Testis (tissue), 3 donors: ENCODE measurements around the gene GATA2. TPM values are rescaled to one million over a fixed set of nuclear protein-coding genes. Genes with fewer than 3 reads are reported as not detected.

ENCODE experiments used
- DNase-seq: peaks from one replicate; pipeline ENCODE4 v3.0.0-alpha.2; 2019
- H3K27ac ChIP-seq, 2 donors: fragments of 200-600 bp; sonication (generic); one replicate each; pipeline ENCODE4 v1.5.1; 2019
- H3K27me3 ChIP-seq: fragments of 200-600 bp; sonication (generic); one replicate; pipeline ENCODE4 v1.5.1; 2019
- H3K36me3 ChIP-seq: fragments of 200-600 bp; sonication (generic); one replicate; pipeline ENCODE4 v1.5.1; 2017; ENCODE audit warnings: low read depth; ENCODE audit errors: missing control alignments
- H3K4me1 ChIP-seq: fragments of 200-600 bp; sonication (generic); one replicate; pipeline ENCODE4 v1.5.1; 2019
- H3K4me3 ChIP-seq, 2 donors: fragments of 200-600 bp; sonication (generic); one replicate each; pipeline ENCODE4 v1.5.1; 2017 to 2019
- H3K9me3 ChIP-seq: fragments of 200-600 bp; sonication (generic); one replicate; pipeline ENCODE4 v1.5.1; 2017
- POLR2A ChIP-seq: fragments of 450-650 bp; IDR thresholded peaks from one replicate; pipeline ENCODE4 v1.6.1; 2017; ENCODE audit warnings: antibody characterized with exemption, mild to moderate bottlenecking, moderate library complexity
- WGBS, 2 donors: methylation state at CpG; one replicate each; pipeline ENCODE4 v1.1.5; 2018; 5-methylcytosine and 5-hydroxymethylcytosine counted together
- intact Hi-C: fragments of 100-400 bp; cut with DNase I; formaldehyde crosslinking; loops from one replicate; pipeline ENCODE4 v1.15.1; 2023; ENCODE audit warnings: low total_unique reads
- polyA plus RNA-seq: library from polyadenylated mRNA; stranded (reverse); fragments of 350-450 nt; fragmentation: Illumina TruSeq; extraction: RNeasy Lipid Tissue Mini Kit (QIAGEN cat#74804); gene quantifications from one replicate; pipeline ENCODE4 v1.2.3, GENCODE V29; 2014; ENCODE audit warnings: low read depth, low replicate concordance; ENCODE audit not compliant: insufficient read depth
- total RNA-seq, 2 donors: library from RNA; depleted of rRNA; stranded (reverse); fragments of >200 nt; gene quantifications; one replicate each; pipeline ENCODE4 v1.2.3, GENCODE V29; 2016
- TF ChIP-seq, protein P1 (sequence below), 3 experiments: fragments of 450-650 bp in 2 of 3; fragments of 200-600 bp in 1 of 3; sonication (generic) in 1 of 3; IDR thresholded peaks; one replicate each; pipeline ENCODE4 v1.5.1; 2016 to 2019; ENCODE audit warnings: antibody characterized with exemption in 3 of 3, mild to moderate bottlenecking in 2 of 3, moderate library complexity in 1 of 3

Gene GATA2
- total and polyA plus RNA-seq, 3 donors from 2014 or later, result 6.6 to 13.5 (median 11.9) TPM

DNA sequence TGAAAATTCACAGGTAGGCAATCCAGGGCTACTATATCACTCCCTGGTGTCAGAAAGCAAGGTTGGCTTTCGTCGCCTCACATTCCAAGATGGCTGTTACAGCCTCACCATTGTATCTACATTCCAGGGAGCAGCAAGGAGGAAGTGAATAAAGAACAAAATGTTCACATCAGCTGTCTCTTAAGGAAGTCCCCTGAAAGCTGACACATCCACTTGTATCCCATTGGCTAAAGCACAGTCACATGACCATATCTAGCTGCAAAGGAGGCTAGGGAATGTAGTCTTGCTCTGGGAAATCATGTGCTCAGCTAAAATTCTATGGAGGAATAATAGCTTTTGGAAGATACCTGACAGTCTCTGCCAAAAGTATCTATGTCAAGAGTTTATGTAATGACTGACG is 12.8 kb upstream of the GATA2 start:
- DNase-seq, result no peak
- intact Hi-C loops, result no loop called here
- Histone ChIP-seq H3K4me1 (no peaks in the 10 kb centered on the region), H3K27me3 (no peaks in the 10 kb centered on the region), H3K27ac (no peak overlapping the region), H3K36me3 (no peaks in the 10 kb centered on the region), H3K9me3 (no peaks in the 10 kb centered on the region), H3K4me3 (no peak overlapping the region)
- TF ChIP-seq, protein P1, sequence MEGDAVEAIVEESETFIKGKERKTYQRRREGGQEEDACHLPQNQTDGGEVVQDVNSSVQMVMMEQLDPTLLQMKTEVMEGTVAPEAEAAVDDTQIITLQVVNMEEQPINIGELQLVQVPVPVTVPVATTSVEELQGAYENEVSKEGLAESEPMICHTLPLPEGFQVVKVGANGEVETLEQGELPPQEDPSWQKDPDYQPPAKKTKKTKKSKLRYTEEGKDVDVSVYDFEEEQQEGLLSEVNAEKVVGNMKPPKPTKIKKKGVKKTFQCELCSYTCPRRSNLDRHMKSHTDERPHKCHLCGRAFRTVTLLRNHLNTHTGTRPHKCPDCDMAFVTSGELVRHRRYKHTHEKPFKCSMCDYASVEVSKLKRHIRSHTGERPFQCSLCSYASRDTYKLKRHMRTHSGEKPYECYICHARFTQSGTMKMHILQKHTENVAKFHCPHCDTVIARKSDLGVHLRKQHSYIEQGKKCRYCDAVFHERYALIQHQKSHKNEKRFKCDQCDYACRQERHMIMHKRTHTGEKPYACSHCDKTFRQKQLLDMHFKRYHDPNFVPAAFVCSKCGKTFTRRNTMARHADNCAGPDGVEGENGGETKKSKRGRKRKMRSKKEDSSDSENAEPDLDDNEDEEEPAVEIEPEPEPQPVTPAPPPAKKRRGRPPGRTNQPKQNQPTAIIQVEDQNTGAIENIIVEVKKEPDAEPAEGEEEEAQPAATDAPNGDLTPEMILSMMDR (IDR thresholded peaks at IDR 0.05), result no peak
- TF ChIP-seq POLR2A, result no peak
- 95 to 100% methylated on average over 3 of the region's 3 CpGs for WGBS, 2 donors

DNA sequence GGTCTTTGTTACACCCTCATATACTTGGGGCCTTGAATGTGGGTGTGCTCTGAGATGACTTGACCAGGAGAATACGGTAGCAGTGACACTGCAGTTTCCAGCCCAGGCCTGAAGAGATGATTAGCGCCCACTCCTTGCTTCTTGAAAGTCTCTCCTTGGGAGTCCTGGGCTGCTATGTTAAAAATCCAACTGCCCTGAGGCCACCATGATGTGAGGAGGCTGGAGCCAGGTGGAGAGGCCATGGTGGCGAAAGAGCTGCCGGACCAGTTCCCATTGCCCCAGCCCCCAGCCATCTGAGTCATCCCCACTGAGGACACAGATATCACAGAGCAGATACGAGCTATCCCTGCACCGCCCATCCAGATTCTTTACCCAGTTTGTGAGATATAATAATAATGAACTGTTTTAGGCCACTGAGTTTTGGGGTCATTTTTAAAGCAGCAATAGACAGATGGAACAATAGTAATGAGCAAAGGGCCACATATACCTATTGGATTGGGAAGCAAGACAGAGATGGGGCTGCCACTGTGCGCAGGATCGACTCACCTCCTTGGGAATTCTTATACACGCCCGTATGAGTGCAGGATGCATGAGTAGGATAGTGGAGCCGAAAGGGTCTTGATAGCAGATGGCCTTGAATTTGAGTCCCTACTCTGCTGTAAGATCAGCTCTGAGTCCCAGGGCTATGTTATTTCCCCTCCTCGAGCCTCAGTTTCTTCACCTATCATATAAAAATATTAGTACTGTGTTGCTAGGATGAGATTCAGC is 12.1 kb upstream of the GATA2 start:
- no peak for TF ChIP-seq POLR2A
- TF ChIP-seq, protein P1 (IDR thresholded peaks at IDR 0.05), result no peak
- H3K27me3 ChIP-seq, result no peaks in the 10 kb centered on the region
- no peak for DNase-seq
- H3K27ac ChIP-seq, result no peak overlapping the region
- no peaks in the 10 kb centered on the region for H3K9me3 ChIP-seq
- intact Hi-C loops, result no loop called here
- no peak overlapping the region for H3K4me3 ChIP-seq
- no peaks in the 10 kb centered on the region for H3K36me3 ChIP-seq
- no peaks in the 10 kb centered on the region for H3K4me1 ChIP-seq
- WGBS, 2 donors, result 93 to 95% methylated on average over 11 to 12 of the region's 12 CpGs

DNA sequence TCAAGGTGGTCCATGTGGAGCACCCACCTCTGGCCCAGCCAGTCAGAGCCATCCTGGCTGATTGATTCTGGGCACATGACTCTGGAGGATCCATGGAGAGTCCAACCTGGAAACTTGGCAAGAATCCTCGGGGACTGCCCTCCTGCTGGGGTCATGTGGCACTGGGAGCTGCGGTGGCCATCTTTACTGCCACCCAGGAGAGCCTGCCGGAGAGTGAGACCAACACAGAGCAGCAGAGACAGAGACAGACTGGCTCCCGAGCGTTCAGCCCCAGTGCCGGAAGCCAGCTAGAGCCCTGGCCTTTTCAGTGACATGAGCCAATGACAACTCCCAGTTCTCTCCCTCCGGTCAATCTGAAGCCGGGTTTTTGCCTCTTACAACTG is 11.5 kb upstream of the GATA2 start:
- Histone ChIP-seq H3K27me3 (no peaks in the 10 kb centered on the region), H3K4me3 (no peak overlapping the region), H3K36me3 (no peaks in the 10 kb centered on the region), H3K9me3 (no peaks in the 10 kb centered on the region), H3K27ac (no peak overlapping the region), H3K4me1 (no peaks in the 10 kb centered on the region)
- 96 to 100% methylated on average over 1 to 8 of the region's 8 CpGs for WGBS, 2 donors
- intact Hi-C loops, result no loop called here
- no peak for TF ChIP-seq POLR2A
- TF ChIP-seq, protein P1 (IDR thresholded peaks at IDR 0.05), result no peak
- DNase-seq, result peak; percentile 7

DNA sequence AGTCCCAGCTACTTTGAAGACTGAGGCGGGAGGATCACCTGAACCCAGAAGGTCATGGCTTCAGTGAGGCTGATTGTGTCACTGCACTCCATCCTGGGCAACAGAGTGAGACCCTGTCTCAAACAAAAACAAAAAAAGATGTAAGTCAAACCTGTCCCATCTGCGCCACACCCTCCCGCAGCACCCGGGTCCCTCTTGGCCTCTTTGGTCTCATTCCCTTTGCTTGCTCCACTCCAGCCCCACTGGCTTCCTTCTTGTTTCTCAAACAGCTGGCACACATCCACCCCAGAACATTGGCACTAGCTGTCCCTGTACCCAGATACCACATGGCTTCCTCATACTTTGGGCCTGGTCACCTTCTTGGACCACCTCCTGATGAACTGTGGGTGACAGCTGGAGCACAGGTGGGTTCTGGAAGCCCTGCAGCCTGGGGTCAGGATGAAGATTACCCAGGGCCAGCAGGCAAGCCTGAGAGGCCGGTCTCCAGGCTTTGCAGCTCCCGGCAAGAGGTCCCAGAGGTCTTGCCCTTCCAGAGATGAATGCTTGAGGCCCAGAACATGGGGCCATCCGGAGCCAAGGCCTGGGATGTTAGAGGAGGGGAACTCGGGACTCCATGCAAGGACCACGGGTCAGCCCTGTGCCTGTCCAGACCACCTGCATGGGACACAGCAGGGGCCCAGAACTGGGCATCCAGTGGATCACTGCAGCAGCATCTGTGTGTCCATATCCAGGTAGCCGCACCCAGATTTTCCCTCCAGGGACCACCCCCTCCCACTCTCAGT is 10.9 kb upstream of the GATA2 start:
- H3K27ac ChIP-seq, result no peak overlapping the region
- H3K9me3 ChIP-seq, result no peaks in the 10 kb centered on the region
- intact Hi-C loops, result no loop called here
- no peak for TF ChIP-seq POLR2A
- TF ChIP-seq, protein P1 (IDR thresholded peaks at IDR 0.05), result no peak
- no peaks in the 10 kb centered on the region for H3K4me1 ChIP-seq
- WGBS, 2 donors, result 87 to 95% methylated on average over 4 to 10 of the region's 10 CpGs
- no peaks in the 10 kb centered on the region for H3K27me3 ChIP-seq
- DNase-seq, result peak; percentile 8
- H3K4me3 ChIP-seq, result no peak overlapping the region
- H3K36me3 ChIP-seq, result no peaks in the 10 kb centered on the region
